GM23338 (cell line): ENCODE measurements around the gene CRBN. TPM values are rescaled to one million over a fixed set of nuclear protein-coding genes. Genes with fewer than 3 reads are reported as not detected.

ENCODE experiments used
- CREB1 ChIP-seq: fragments of 250-450 bp; sonication (Bioruptor Pico); IDR thresholded peaks from 2 replicates; pipeline ENCODE4 v1.5.0; 2020; ENCODE audit warnings: low read depth, mild to moderate bottlenecking, moderate library complexity
- CTCF ChIP-seq, 2 experiments: fragments of 200-600 bp in 1 of 2; sonication (generic) in 1 of 2; conservative IDR thresholded peaks; 2 replicates each; pipeline versions ENCODE4 v1.5.1 to v1.6.1; 2016 to 2017; ENCODE audit warnings: antibody characterized with exemption in 2 of 2, low read depth in 2 of 2, mild to moderate bottlenecking in 2 of 2, moderate library complexity in 1 of 2
- ETS1 ChIP-seq: IDR thresholded peaks from 2 replicates; pipeline ENCODE4 v1.6.1; 2016; ENCODE audit warnings: antibody characterized with exemption
- EZH2 ChIP-seq: fragments of 200-600 bp; sonication (generic); IDR thresholded peaks from one replicate; pipeline ENCODE4 v1.8.0; 2017; ENCODE audit warnings: antibody characterized with exemption, mild to moderate bottlenecking, low read depth; ENCODE audit not compliant: unreplicated experiment
- EZH2phosphoT487 ChIP-seq: fragments of 200-600 bp; sonication (generic); IDR thresholded peaks from one replicate; pipeline ENCODE4 v1.8.1; 2018; ENCODE audit warnings: antibody characterized with exemption; ENCODE audit not compliant: unreplicated experiment
- JUNB ChIP-seq: IDR thresholded peaks from one replicate; pipeline ENCODE4 v1.6.1; 2016; ENCODE audit warnings: antibody characterized with exemption; ENCODE audit not compliant: unreplicated experiment
- NANOG ChIP-seq: IDR thresholded peaks from 2 replicates; pipeline ENCODE4 v1.6.1; 2016; ENCODE audit warnings: antibody characterized with exemption, borderline replicate concordance
- POLR2AphosphoS5 ChIP-seq: IDR thresholded peaks from 2 replicates; pipeline ENCODE4 v1.6.1; 2016; ENCODE audit warnings: antibody characterized with exemption, low read depth
- REST ChIP-seq: IDR thresholded peaks from one replicate; pipeline ENCODE4 v1.6.1; 2018; ENCODE audit warnings: antibody characterized with exemption; ENCODE audit not compliant: unreplicated experiment
- STAT1 ChIP-seq: IDR thresholded peaks from one replicate; pipeline ENCODE4 v1.6.1; 2016; ENCODE audit warnings: antibody characterized with exemption; ENCODE audit not compliant: unreplicated experiment
- ZNF114 ChIP-seq: fragments of 250-450 bp; sonication (Bioruptor Pico); IDR thresholded peaks from 2 replicates; pipeline ENCODE4 v1.5.0; 2020; ENCODE audit warnings: mild to moderate bottlenecking, moderate library complexity
- ZNF331 ChIP-seq: fragments of 250-450 bp; sonication (Bioruptor Pico); IDR thresholded peaks from 2 replicates; pipeline ENCODE4 v1.5.0; 2020; ENCODE audit warnings: low read depth, mild to moderate bottlenecking, moderate library complexity
- ZNF462 ChIP-seq: fragments of 250-450 bp; sonication (Bioruptor Pico); IDR thresholded peaks from 2 replicates; pipeline ENCODE4 v1.5.0; 2020; ENCODE audit warnings: mild to moderate bottlenecking, moderate library complexity
- polyA plus RNA-seq: library from polyadenylated mRNA; unstranded; fragments of >200 nt; fragmentation: Nextera tagmentation; extraction: Ambion mirVana; gene quantifications from 2 replicates; pipeline ENCODE4 v1.2.1, GENCODE V29; 2016
- total RNA-seq: library from RNA; depleted of rRNA; stranded (reverse); fragments of >200 nt; shearing (Covaris generic); gene quantifications from 2 replicates; pipeline ENCODE4 v1.2.3, GENCODE V29; 2014

CRBN gene
- total and polyA plus RNA-seq, 2 experiments from 2014 or later: 33.6 to 41.7 TPM

- TF ChIP-seq ZNF462 (CRISPR knock-in tag): no peak
- no peak for TF ChIP-seq ZNF331 (CRISPR knock-in tag)
- no peak for TF ChIP-seq JUNB
- no peak for TF ChIP-seq EZH2phosphoT487
- no peak for TF ChIP-seq NANOG
- TF ChIP-seq CREB1 (CRISPR knock-in tag): no peak
- no peak for TF ChIP-seq STAT1
- TF ChIP-seq EZH2: no peak
- no peak for TF ChIP-seq CTCF (conservative IDR thresholded peaks at IDR 0.05; ENCODE audit: low read depth in 2 of 2)
- TF ChIP-seq POLR2AphosphoS5: no peak
- no peak for TF ChIP-seq ZNF114 (CRISPR knock-in tag)
- no peak for TF ChIP-seq REST
- no peak for TF ChIP-seq ETS1
These were observed 10.5 kb upstream of the CRBN start (continued) for GRCh38 chr3:3189961-3190360.
